ENCODE results near the gene NALCN.

NALCN gene

DNA sequence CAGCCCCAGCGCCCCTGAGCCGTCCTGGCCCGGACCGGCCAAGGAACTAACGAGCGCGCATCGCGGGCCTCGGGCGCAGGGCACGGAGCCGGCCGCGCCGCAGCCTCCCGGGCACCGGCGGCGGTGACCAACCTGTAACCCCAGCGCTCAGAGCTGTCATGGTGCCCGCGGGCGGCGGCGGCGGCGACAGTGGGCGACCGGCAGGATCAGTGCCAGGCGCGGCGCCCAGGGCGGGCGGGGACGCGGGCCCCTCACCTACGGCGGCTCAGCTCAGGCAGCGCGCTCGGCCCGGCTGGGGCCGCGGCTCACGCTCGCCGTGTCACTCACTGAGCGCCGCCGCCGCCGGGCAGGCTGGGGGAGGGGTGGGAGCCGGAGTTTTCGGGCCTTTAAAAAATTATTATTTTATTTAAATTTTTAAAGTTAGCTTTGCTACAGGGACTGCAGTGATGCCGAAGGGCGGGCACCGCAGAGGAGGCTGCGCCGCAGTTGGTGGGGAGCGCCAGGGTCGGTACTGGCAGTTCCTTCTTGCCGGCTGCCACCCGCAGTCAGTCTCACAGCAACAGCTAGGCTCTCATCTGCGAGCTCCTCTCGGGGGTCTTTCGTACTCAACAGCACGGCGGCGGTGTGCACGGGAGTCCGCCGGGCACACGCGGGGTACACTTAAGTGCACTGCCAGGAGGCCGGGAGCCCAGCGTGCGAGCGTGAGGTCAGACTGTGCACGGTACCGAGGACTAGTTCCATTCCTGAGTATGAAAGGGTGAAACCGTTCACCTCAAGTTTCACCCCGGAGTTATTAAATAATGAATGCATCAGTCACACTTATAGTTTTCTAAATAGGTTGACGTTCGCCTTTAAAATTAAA, at the start of gene NALCN:
Gene NALCN (minus strand): TSS at position 328 of the 862 bp plus-strand sequence. CDS start 17,382 bp downstream, outside the sequence.
- no peak for DNase-seq

GRCh38 chr13:101465877-101466276, 49.6 kb upstream of the NALCN start:
- no peak for DNase-seq

DNA sequence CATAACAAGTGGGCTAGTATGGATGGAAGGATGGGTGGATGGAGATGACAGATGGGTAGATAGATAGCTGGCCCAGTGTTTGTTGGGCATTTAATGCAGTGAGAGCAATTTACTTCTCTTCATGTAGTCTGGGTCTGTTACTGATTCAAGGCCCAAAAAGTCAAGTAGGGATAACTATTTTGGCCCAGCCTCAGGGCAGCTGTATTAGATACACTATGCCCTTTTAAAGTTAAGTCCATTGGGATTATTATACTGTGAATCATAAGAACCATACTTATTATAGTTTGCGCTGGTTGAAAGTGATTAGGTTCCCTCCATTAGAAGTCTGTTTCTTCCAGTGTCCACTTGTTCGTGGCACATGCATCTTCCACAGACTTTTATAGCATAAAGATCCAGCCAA, 40.9 kb upstream of the NALCN start:
- DNase-seq: no peak

- DNase-seq: no peak
Measured at GRCh38 chr13:101455863-101456262, 39.6 kb upstream of the NALCN start.

DNA sequence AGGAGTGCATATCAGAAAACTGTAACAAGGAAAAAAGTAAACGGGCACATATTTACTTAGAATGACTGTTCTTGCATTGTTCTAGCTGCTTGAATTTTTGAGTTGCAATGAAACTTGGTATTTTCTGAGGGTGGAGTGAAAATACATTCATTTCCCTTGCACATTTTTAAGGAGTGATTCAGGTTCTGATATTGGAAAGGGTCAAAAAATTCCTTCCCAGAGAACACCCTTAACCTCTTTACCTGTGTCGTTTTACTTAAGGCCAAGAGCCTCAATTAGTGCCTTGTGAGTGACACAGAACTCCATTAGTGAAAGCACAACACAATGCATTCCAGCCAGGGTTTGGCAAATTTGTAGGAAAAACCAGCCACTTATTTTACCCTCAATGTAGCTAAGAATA, 38.5 kb upstream of the NALCN start:
- no peak for DNase-seq

- DNase-seq: no peak
Measured at GRCh38 chr13:101453784-101454201, 37.5 kb upstream of the NALCN start.

DNA sequence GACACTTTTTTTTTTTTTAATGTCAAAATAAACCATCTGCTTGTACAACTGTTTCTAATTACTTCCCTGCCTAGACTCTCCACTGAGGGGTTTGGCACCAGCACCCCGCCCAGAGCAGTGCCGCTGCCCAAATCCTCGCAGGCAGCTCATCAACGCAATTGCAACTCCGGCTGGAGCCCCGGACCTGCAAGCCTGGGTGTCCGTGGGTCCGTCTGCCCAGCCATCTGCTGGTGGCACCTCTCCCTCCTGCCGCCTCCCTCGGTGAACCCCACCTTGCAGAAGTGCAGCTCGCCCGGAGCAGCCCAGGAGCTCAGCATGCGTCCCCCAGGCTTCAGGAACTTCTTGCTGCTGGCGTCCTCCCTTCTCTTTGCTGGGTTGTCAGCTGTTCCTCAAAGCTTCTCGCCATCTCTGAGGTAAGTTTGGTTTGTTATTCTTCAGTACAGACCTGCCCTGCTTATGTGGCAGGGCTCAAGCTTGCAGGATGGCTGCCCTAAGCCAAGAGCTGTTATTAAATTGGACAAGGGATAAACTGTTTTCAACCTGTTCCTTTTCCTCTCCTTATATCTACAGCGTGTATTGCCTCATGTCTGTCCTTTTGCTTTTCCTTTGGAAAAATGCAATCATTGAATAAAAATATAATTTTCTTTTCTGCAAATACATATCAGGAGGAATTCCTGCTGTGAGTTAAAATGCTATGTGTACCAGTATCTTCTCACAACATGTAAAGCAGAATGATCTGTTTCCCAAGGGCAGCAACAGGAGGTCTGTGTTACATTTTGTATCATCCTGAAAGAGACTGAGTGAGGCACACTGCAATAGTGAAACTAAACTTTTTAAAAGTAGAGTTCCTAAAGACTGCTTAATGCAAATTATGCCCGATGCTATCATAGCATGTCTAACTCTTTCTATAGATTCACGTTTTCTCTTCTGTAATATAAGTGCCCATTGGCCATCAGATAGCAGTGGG, 36.5 kb upstream of the NALCN start, which contains the start of gene ITGBL1:
Gene ITGBL1 (plus strand): TSS at position 157 of the 967 bp plus-strand sequence. CDS start 159 bp downstream, at position 316.
- DNase-seq: no peak

DNA sequence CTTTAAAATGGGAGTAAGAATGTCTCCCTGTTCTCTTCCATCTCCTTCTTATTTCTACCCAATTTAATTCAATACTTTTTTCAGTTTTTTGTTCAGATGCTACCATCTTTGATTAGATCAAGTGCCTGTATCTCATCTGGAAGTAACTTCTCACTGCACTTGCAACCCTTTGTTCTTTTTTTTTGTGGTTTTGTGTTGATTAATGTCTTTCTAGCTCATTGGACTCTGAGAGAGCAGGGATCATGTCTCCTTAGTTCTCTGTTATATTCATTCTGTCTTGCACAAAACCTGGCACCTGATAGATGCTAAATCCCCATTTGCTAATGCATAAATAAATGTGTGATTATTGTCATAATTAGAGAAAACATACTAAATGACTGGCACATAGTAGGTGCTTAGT, 35.3 kb upstream of the NALCN start:
- no peak for DNase-seq

- DNase-seq: no peak
Measured at GRCh38 chr13:101450749-101451130, 34.4 kb upstream of the NALCN start.

- no peak for DNase-seq
Measured at GRCh38 chr13:101449790-101450748, 33.8 kb upstream of the NALCN start.

DNA sequence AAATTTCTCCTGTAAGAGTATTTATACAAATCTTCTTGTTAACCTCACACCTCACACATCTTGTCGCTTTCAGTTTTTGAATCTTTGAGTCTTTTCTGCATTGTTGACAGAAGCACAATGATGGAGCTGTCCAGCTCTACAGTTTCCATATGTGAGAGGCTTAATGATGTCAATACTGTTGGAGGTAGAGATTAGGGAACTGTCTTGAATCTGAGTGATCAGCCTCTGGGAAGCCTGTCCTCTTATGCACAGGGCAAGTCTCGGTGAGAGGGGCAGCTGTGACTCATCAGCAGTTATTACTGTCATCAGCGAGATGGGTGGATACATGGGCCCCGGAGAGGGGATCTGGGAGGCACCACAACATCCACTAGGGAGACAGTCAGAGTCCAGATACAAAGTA, 31.5 kb upstream of the NALCN start:
- DNase-seq: no peak

DNA sequence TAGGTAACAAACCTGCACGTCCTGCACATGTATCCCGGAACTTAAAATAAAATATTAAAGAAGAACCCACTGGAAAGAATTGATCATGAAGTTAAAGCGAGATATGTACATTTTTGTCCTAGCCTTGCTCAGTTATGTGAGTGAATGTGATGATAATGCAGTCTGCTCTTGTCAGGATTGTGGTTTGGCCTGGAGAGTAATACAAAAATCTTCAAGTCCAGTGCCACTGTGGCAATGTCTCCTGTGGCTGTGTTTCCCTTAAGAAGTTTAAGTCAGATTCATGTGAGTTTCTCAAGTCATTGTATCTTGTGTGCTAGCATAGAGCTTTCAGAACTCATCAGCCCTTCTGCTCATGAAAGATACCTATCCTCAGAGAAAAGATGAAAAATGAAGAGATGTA, 18.2 kb upstream of the NALCN start:
- DNase-seq: no peak

DNA sequence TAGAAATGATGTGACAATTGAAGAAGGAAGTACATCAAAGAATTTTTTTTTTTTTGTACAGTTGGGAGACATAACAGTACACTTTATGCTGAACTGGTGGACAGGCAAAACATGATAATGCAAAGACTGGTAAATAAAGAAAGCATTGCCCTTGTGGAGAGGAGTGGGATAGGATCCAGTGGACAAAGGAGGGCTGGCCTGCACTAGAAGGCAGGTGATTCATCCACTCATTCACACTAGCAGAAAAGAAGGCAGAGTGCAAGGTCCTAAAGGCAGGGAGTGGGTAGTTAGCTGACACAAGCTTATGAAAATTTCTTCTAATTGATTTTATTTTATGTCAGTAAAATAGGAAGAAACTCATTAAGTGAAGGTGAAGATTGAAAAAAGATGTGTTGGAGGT, 17.6 kb upstream of the NALCN start:
- no peak for DNase-seq

GRCh38 chr13:101429733-101430132, 13.4 kb upstream of the NALCN start:
- DNase-seq: no peak

DNA sequence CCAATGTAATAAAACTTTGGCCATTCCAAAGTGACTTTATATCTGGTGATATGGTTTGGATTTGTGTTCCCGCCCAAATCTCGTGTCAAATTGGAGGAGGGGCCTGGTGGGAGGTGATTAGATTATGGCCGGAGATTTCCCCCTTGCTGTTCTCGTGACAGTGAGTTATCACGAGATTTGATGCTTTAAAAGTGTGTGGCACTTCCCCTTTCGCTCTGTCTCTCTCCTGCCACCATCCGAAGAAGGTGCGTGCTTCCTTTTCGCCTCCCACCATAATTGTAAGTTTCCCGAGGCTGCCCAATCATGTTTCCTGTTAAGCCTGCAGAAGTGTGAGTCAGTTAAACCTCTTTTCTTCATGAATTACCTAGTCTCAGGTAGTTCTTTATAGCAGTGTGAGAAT, 9.3 kb upstream of the NALCN start:
- DNase-seq: no peak

- DNase-seq: no peak
Measured at GRCh38 chr13:101425156-101425471, 8.8 kb upstream of the NALCN start.

- DNase-seq: no peak
Measured at GRCh38 chr13:101424381-101425155, 8.3 kb upstream of the NALCN start.

DNA sequence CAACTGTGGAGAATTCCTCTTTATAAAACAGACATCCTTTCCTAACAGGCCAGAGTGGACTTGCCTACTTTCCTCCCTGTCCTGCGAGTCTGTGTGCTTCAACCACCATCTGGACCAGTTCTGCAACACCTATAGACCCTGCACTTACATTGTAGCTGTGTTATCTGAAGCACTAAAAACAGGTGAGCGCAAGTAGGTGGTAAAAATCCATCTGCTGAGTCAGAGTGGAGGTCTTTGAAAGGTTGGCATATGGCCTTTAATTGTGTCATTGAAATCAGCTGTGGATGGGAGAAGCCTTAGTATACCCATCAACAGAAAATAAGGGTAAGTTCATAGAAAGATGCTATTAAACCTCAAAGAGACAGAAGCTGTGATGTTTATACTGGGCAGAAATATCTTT, 7.6 kb upstream of the NALCN start:
- DNase-seq: no peak

- DNase-seq: no peak
Measured at GRCh38 chr13:101417501-101417900, 1.2 kb upstream of the NALCN start.

- DNase-seq: no peak
Measured at GRCh38 chr13:101417043-101417406, 717 bp upstream of the NALCN start.

- no peak for DNase-seq
Measured at GRCh38 chr13:101415358-101416174, 742 bp downstream of the NALCN start.
